Measurements from ENCODE around the gene RRAGA.
"Not testable (repeated sequence)": the region's sequence is repeated elsewhere in the genome, so short reads cannot be mapped to it uniquely, and the experiment has no call there.

RRAGA gene

GRCh38 chr9:19087106-19088000 lies 38.1 kb downstream of the RRAGA start:
- DNase-seq (ENCODE audit: low spot score): no peak

- not testable (repeated sequence) for DNase-seq (ENCODE audit: low spot score)
Measured at GRCh38 chr9:19097431-19097830, 48.2 kb downstream of the RRAGA start.

Data from AG20443 (cell line).